IMR-90 (cell line): Measurements from ENCODE around the gene CAMK2B. TPM values are rescaled to one million over a fixed set of nuclear protein-coding genes. Genes with fewer than 3 reads are reported as not detected.

ENCODE experiments used
- ATAC-seq: fragments of 200-7000 bp; cut with Tn5 transposase; 2 replicates; pipeline ENCODE4 v1.9.1; 2020; ENCODE audit warnings: low read depth, mild to moderate bottlenecking, moderate library complexity
- BruUV-seq: library from RNA; stranded (reverse); fragments of 400-500 nt; replicated peaks from 2 replicates; lab custom pipeline; 2021; lab: Mats Ljungman, UMichigan
- CTCF ChIA-PET: fragments of 300-600 bp; formaldehyde crosslinking; extraction: SDS; loops from one replicate; lab custom pipeline; 2021; ENCODE audit warnings: antibody characterized with exemption; lab: Yijun Ruan, JAX
- POLR2A ChIA-PET: fragments of 300-600 bp; sonication (Branson Sonifier 250); formaldehyde crosslinking; loops from one replicate; lab custom pipeline; 2022; ENCODE audit warnings: antibody characterized with exemption; ENCODE audit not compliant: unreplicated experiment; lab: Charles Lee
- DNase-seq: peaks from one replicate; pipeline ENCODE4 v3.0.0; 2013
- H2AFZ ChIP-seq: replicated peaks from 2 replicates; pipeline ENCODE3; 2013; ENCODE audit warnings: low read length, mild to moderate bottlenecking; ENCODE audit not compliant: poor library complexity
- H2AK5ac ChIP-seq: 2 replicates; pipeline ENCODE4 v1.6.1; 2013; ENCODE audit warnings: low read depth, low read length, inconsistent platforms
- H2AK9ac ChIP-seq: replicated peaks from 2 replicates; pipeline ENCODE3; 2013; ENCODE audit warnings: mild to moderate bottlenecking, low read depth, low read length, moderate library complexity; ENCODE audit not compliant: poor library complexity
- H2BK120ac ChIP-seq: 2 replicates; pipeline ENCODE4 v1.6.1; 2013; ENCODE audit warnings: low read depth, low read length, inconsistent platforms
- H2BK15ac ChIP-seq: 3 replicates; pipeline ENCODE4 v1.6.1; 2013; ENCODE audit warnings: low read depth, low read length, inconsistent platforms
- H2BK20ac ChIP-seq: 2 replicates; pipeline ENCODE4 v1.6.1; 2013; ENCODE audit warnings: low read depth, mild to moderate bottlenecking, inconsistent platforms, low read length, moderate library complexity
- H2BK5ac ChIP-seq: 2 replicates; pipeline ENCODE4 v1.6.1; 2013; ENCODE audit warnings: mild to moderate bottlenecking, low read depth, low read length, inconsistent platforms; ENCODE audit not compliant: poor library complexity, severe bottlenecking
- H3K14ac ChIP-seq: replicated peaks from 2 replicates; pipeline ENCODE4 v1.6.1; 2013; ENCODE audit warnings: low read depth, low read length, inconsistent platforms
- H3K18ac ChIP-seq: 2 replicates; pipeline ENCODE4 v1.6.1; 2013; ENCODE audit warnings: low read depth, low read length, control low read depth
- H3K23ac ChIP-seq: 2 replicates; pipeline ENCODE4 v1.6.1; 2013; ENCODE audit warnings: low read depth, low read length, inconsistent platforms
- H3K27ac ChIP-seq: 2 replicates; pipeline ENCODE4 v1.5.1; 2013; ENCODE audit warnings: mild to moderate bottlenecking, control low read depth, low read length; ENCODE audit not compliant: insufficient read depth
- H3K27me3 ChIP-seq: 2 replicates; pipeline ENCODE4 v1.6.1; 2013; ENCODE audit warnings: low read length; ENCODE audit not compliant: control insufficient read depth, insufficient read depth
- H3K36me3 ChIP-seq: 2 replicates; pipeline ENCODE4 v1.6.1; 2013; ENCODE audit warnings: low read length, mixed read lengths; ENCODE audit not compliant: control insufficient read depth, insufficient read depth
- H3K4ac ChIP-seq: 2 replicates; pipeline ENCODE4 v1.6.1; 2013; ENCODE audit warnings: low read depth, low read length, inconsistent platforms
- H3K4me1 ChIP-seq: 2 replicates; pipeline ENCODE4 v1.6.1; 2013; ENCODE audit warnings: low read length, mixed read lengths; ENCODE audit not compliant: control insufficient read depth, insufficient read depth
- H3K4me2 ChIP-seq: 2 replicates; pipeline ENCODE4 v1.6.1; 2013; ENCODE audit warnings: low read depth, mild to moderate bottlenecking, control low read depth, low read length, moderate library complexity
- H3K4me3 ChIP-seq: 2 replicates; pipeline ENCODE4 v1.5.1; 2013; ENCODE audit warnings: low read depth, mild to moderate bottlenecking, control low read depth, low read length, moderate library complexity; ENCODE audit not compliant: insufficient read depth
- H3K56ac ChIP-seq: 2 replicates; pipeline ENCODE4 v1.6.1; 2013; ENCODE audit warnings: low read length, inconsistent platforms; ENCODE audit not compliant: insufficient read depth; ENCODE audit errors: extremely low read depth
- H3K79me1 ChIP-seq, 2 experiments: 2 replicates each; pipeline ENCODE4 v1.6.1; 2013; ENCODE audit warnings: low read length in 2 of 2, inconsistent platforms in 1 of 2, low read depth in 1 of 2
- H3K9ac ChIP-seq: 2 replicates; pipeline ENCODE4 v1.6.1; 2013; ENCODE audit warnings: low read depth, low read length, control low read depth
- H3K9me1 ChIP-seq: 2 replicates; pipeline ENCODE4 v1.6.1; 2013; ENCODE audit warnings: low read length, inconsistent platforms; ENCODE audit not compliant: insufficient read depth
- H3K9me3 ChIP-seq: 2 replicates; pipeline ENCODE4 v1.6.1; 2013; ENCODE audit warnings: low read length; ENCODE audit not compliant: control insufficient read depth, insufficient read depth
- H4K20me1 ChIP-seq: 2 replicates; pipeline ENCODE4 v1.6.1; 2013; ENCODE audit warnings: low read length, inconsistent platforms; ENCODE audit not compliant: insufficient read depth
- H4K5ac ChIP-seq: 2 replicates; pipeline ENCODE4 v1.6.1; 2013; ENCODE audit warnings: mild to moderate bottlenecking, low read depth, low read length, control low read depth
- H4K8ac ChIP-seq, 2 experiments: 2 replicates each; pipeline ENCODE4 v1.6.1; 2013; ENCODE audit warnings: low read depth in 2 of 2, low read length in 2 of 2, control low read depth in 1 of 2, inconsistent platforms in 1 of 2
- H4K91ac ChIP-seq: 2 replicates; pipeline ENCODE4 v1.6.1; 2013; ENCODE audit warnings: low read depth, low read length, inconsistent platforms; ENCODE audit not compliant: insufficient read depth
- BHLHE40 ChIP-seq: fragments of 150-350 bp; IDR thresholded peaks from 2 replicates; pipeline ENCODE4 v1.6.1; 2016; ENCODE audit warnings: mild to moderate bottlenecking, low read depth, low read length
- CEBPB ChIP-seq: IDR thresholded peaks from 2 replicates; pipeline ENCODE4 v1.6.1; 2012; ENCODE audit warnings: low read depth, low read length, improper control_type of control experiment
- CTCF ChIP-seq: conservative IDR thresholded peaks from 2 replicates; pipeline ENCODE4 v1.5.1; 2012; ENCODE audit warnings: mild to moderate bottlenecking, low read depth, low read length, improper control_type of control experiment
- MAFK ChIP-seq: IDR thresholded peaks from 2 replicates; pipeline ENCODE4 v1.6.1; 2012; ENCODE audit warnings: low read depth, low read length, improper control_type of control experiment
- MAZ ChIP-seq: IDR thresholded peaks from 2 replicates; pipeline ENCODE4 v1.6.1; 2012; ENCODE audit warnings: low read depth, mild to moderate bottlenecking, low read length, improper control_type of control experiment, moderate library complexity, borderline replicate concordance
- NFE2L2 ChIP-seq: fragments of 150-350 bp; IDR thresholded peaks from 2 replicates; pipeline ENCODE4 v1.6.1; 2016; ENCODE audit warnings: low read depth, mild to moderate bottlenecking, low read length
- RFX5 ChIP-seq: IDR thresholded peaks from 2 replicates; pipeline ENCODE4 v1.8.0; 2012; ENCODE audit warnings: low read depth, mild to moderate bottlenecking, low read length, moderate library complexity
- SMC3 ChIP-seq: fragments of 150-350 bp; IDR thresholded peaks from 2 replicates; pipeline ENCODE4 v1.6.1; 2016; ENCODE audit warnings: low read depth, mild to moderate bottlenecking, antibody characterized with exemption, low read length, moderate library complexity
- USF2 ChIP-seq: fragments of 150-350 bp; IDR thresholded peaks from 2 replicates; pipeline ENCODE4 v1.6.1; 2017; ENCODE audit warnings: mild to moderate bottlenecking, antibody characterized with exemption, low read length, low read depth
- WGBS, 2 experiments: methylation state at CpG; one replicate each; pipeline versions ENCODE4 v1.1.5 to v1.1.7; 2013; ENCODE audit warnings: missing lambda C conversion rate in 2 of 2; ENCODE audit not compliant: insufficient read length in 1 of 2; ENCODE audit errors: extremely low coverage in 2 of 2; 5-methylcytosine and 5-hydroxymethylcytosine counted together
- dilution Hi-C: fragments of 300-500 bp; cut with HindIII; formaldehyde crosslinking; loops from one replicate; pipeline ENCODE4 v1.14.3; 2018; ENCODE audit warnings: low sequenced_read_pairs; ENCODE audit not compliant: unreplicated experiment
- in situ Hi-C: fragments of 300-500 bp; cut with MboI; formaldehyde crosslinking; loops from 3 replicates; pipeline ENCODE4 v1.14.3; 2019; ENCODE audit warnings: low sequenced_read_pairs, inconsistent platforms, mixed read lengths
- intact Hi-C: fragments of 100-400 bp; cut with micrococcal nuclease; formaldehyde crosslinking; loops from 2 replicates; pipeline ENCODE4 v1.10.0; 2022
- polyA plus RNA-seq, 3 experiments: library from polyadenylated mRNA; depleted of rRNA; stranded (reverse); fragments of >200 nt; gene quantifications; 2 replicates each; pipeline ENCODE4 v1.2.3, GENCODE V29; 2012; ENCODE audit warnings: low replicate concordance in 1 of 3
- total RNA-seq: library from RNA; depleted of rRNA; stranded (reverse); fragments of >200 nt; gene quantifications from 2 replicates; pipeline ENCODE4 v1.2.3, GENCODE V29; 2012

CAMK2B gene
- total and polyA plus RNA-seq, 2 of the 4 experiments (the other 2 are of a cell fraction) = 0.18 to 0.36 TPM

DNA sequence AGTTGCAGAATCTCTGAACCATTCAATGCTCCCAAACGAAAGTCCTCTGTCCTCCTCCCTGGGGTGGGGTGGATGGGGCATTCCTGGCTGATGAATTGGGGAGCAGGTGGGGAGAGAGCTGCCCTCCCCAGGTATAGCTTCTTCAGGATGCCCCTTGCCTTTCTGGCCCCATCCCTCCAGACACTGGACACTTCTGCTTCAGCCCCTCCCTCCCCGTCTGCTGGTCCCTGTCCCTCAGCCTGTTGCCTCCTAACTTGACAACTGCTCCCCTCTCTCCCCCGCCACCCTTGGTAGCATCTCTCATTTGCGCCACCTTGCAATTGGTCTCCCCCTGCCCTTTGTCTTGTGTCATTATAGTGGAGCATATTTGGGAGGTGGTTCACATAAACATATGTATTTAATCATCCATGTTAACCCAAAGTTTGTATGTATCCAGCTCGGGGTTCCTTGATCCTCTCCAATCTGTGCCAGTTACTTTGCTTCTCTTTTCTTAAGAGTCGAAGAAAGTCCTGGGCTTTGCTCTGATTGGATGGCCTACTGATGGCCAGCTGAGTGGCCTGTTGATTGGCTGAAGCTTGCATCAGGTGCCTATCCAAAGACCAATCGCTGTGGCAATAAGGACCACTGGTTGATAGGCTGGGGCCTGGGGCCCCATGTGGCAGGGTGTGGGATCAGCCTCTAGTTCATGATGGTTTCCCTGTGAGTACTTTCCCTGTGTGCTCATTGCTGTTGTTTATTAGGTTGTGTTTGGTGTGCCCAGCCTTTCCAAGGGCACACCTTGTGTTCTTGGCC lies 132.2 kb downstream of the CAMK2B start:
- no TSS peak for BruUV-seq
- Histone ChIP-seq H3K18ac (no peak overlapping the region), H3K4me3 (no peak overlapping the region), H2AK5ac (no peak overlapping the region), H4K5ac (no peak overlapping the region), H3K79me1 (no peaks in the 10 kb centered on the region), H4K20me1 (no peaks in the 10 kb centered on the region), H3K4me2 (no peak overlapping the region), H3K9me3 (no peaks in the 10 kb centered on the region), H3K4me1 (no peaks in the 10 kb centered on the region), H3K27ac (no peak overlapping the region), H2AFZ (no peak overlapping the region), H4K8ac (no peak overlapping the region), H2AK9ac (no peak overlapping the region), H2BK20ac (no peak overlapping the region), H2BK120ac (no peak overlapping the region), H3K56ac (no peak overlapping the region), H3K27me3 (peaks cover 17% of the 10 kb centered on the region), H2BK5ac (no peak overlapping the region), H3K9me1 (no peaks in the 10 kb centered on the region), H2BK15ac (no peak overlapping the region), H3K9ac (no peak overlapping the region), H3K4ac (no peak overlapping the region), H4K91ac (no peak overlapping the region), H3K14ac (no peak overlapping the region), H3K23ac (no peak overlapping the region), H3K36me3 (no peaks in the 10 kb centered on the region)
- in situ Hi-C loops = loop anchor here (10.0 kb wide), 1 partner anchor 68 kb away; the partner anchor contains the start of gene POLD2
- TF ChIP-seq MAZ = no peak
- no peak for TF ChIP-seq CEBPB
- no peak for TF ChIP-seq CTCF
- no peak for TF ChIP-seq RFX5
- no peak for TF ChIP-seq MAFK
- no peak for TF ChIP-seq NFE2L2
- TF ChIP-seq USF2 = no peak
- TF ChIP-seq BHLHE40 = no peak
- TF ChIP-seq SMC3 = no peak
- no peak for DNase-seq
- no peak for ATAC-seq
- intact Hi-C loops = no loop called here
- dilution Hi-C loops = no loop called here
- ChIA-PET POLR2A (no interaction called here), CTCF (no interaction called here)
- WGBS, 2 experiments = 100% methylated on average over 2 of the region's 7 CpGs; no CpG with 5 or more reads in 1 of the 2 experiments
